Body of pancreas (tissue), 4 donors: Measurements from ENCODE around the gene SLC10A4. TPM values are rescaled to one million over a fixed set of nuclear protein-coding genes. Genes with fewer than 3 reads are reported as not detected.

Experiments
- ATAC-seq: fragments of 150-250 bp; one replicate; pipeline ENCODE4 v1.9.1; 2016
- DNase-seq, 4 donors: peaks; one replicate each; pipeline ENCODE4 v3.0.0-alpha.2; 2019
- H3K27ac ChIP-seq, 4 donors: fragments of 200-600 bp; sonication (generic); 1 replicate in 3 of 4; 2 replicates in 1 of 4; pipeline versions ENCODE4 v1.5.1 to v1.6.1; 2016 to 2019; ENCODE audit warnings: mild to moderate bottlenecking in 1 of 4, mixed read lengths in 1 of 4, moderate library complexity in 1 of 4
- H3K27me3 ChIP-seq, 2 donors: fragments of 200-600 bp; sonication (generic); one replicate each; pipeline ENCODE4 v1.6.0; 2016; ENCODE audit warnings: mild to moderate bottlenecking in 1 of 2
- H3K36me3 ChIP-seq, 2 donors: fragments of 200-600 bp; sonication (generic); replicated peaks in 1 of 2; 2 replicates each; pipeline ENCODE4 v1.5.1; 2016; ENCODE audit warnings: low read depth in 2 of 2; ENCODE audit not compliant: insufficient read depth in 1 of 2
- H3K4me1 ChIP-seq: fragments of 200-600 bp; sonication (generic); one replicate; pipeline ENCODE4 v1.6.0; 2016
- H3K4me3 ChIP-seq, 2 donors: fragments of 200-600 bp; sonication (generic); 1 replicate in 1 of 2; 2 replicates in 1 of 2; pipeline ENCODE4 v1.5.1; 2016 to 2019
- H3K9me3 ChIP-seq, 3 donors: fragments of 200-600 bp; sonication (generic); 1 replicate in 2 of 3; 2 replicates in 1 of 3; pipeline ENCODE4 v1.5.1; 2016
- CTCF ChIP-seq, 7 experiments: fragments of 450-650 bp in 4 of 7; fragments of 200-600 bp in 3 of 7; sonication (generic) in 3 of 7; IDR thresholded peaks; one replicate each; pipeline ENCODE4 v1.5.1; 2016 to 2019; ENCODE audit warnings: antibody characterized with exemption in 7 of 7
- POLR2A ChIP-seq, 3 donors: fragments of 450-650 bp; IDR thresholded peaks; one replicate each; pipeline ENCODE4 v1.6.1; 2016; ENCODE audit warnings: antibody characterized with exemption in 3 of 3, mild to moderate bottlenecking in 2 of 3
- WGBS, 2 donors: methylation state at CpG; one replicate each; pipeline ENCODE4 v1.1.5; 2017; 5-methylcytosine and 5-hydroxymethylcytosine counted together
- intact Hi-C: fragments of 100-400 bp; cut with DNase I; formaldehyde crosslinking; loops from one replicate; pipeline ENCODE4 v1.15.1; 2023
- total RNA-seq, 2 donors: library from RNA; depleted of rRNA; stranded (reverse); fragments of >200 nt; gene quantifications; one replicate each; pipeline ENCODE4 v1.1.0, GENCODE V29; 2016

SLC10A4 gene
- total RNA-seq, 2 donors from 2014 or later, result 0.66 TPM; not detected in 1

GRCh38 chr4:48461000-48461399, 22.1 kb upstream of the SLC10A4 start:
- H3K36me3 ChIP-seq, result no peaks in the 10 kb centered on the region
- H3K27ac ChIP-seq, result no peak overlapping the region
- H3K4me1 ChIP-seq, result no peaks in the 10 kb centered on the region
- H3K4me3 ChIP-seq, result no peak overlapping the region
- ATAC-seq, result no peak
- intact Hi-C loops, result no loop called here
- H3K27me3 ChIP-seq, result no peaks in the 10 kb centered on the region
- DNase-seq, result no peak
- no peak for TF ChIP-seq CTCF (IDR thresholded peaks at IDR 0.05)
- no peak for TF ChIP-seq POLR2A (IDR thresholded peaks at IDR 0.05)
- H3K9me3 ChIP-seq, result no peaks in the 10 kb centered on the region

GRCh38 chr4:48462363-48462762, 20.8 kb upstream of the SLC10A4 start:
- H3K27ac ChIP-seq, result no peak overlapping the region
- no peaks in the 10 kb centered on the region for H3K36me3 ChIP-seq
- H3K9me3 ChIP-seq, result no peaks in the 10 kb centered on the region
- no peaks in the 10 kb centered on the region for H3K4me1 ChIP-seq
- intact Hi-C loops, result no loop called here
- WGBS, 2 donors, result 26% methylated on average over 5 of the region's 5 CpGs
- TF ChIP-seq POLR2A (IDR thresholded peaks at IDR 0.05) (no peak), CTCF (IDR thresholded peaks at IDR 0.05) (no peak)
- H3K27me3 ChIP-seq, result no peaks in the 10 kb centered on the region
- H3K4me3 ChIP-seq, result no peak overlapping the region
- DNase-seq (no peak), ATAC-seq (no peak)

- 52 to 66% methylated on average over 2 of the region's 2 CpGs for WGBS, 2 donors
- intact Hi-C loops, result no loop called here
These were observed 15.7 kb upstream of the SLC10A4 start for GRCh38 chr4:48467442-48467841.

GRCh38 chr4:48467891-48468290, 15.3 kb upstream of the SLC10A4 start:
- WGBS, 2 donors, result 58 to 74% methylated on average over 4 to 5 of the region's 5 CpGs
- intact Hi-C loops, result no loop called here
- no peak for DNase-seq
- no peak overlapping the region for H3K27ac ChIP-seq
- TF ChIP-seq CTCF (IDR thresholded peaks at IDR 0.05) (no peak), POLR2A (IDR thresholded peaks at IDR 0.05) (no peak)
- ATAC-seq, result no peak
- H3K27me3 ChIP-seq, result no peaks in the 10 kb centered on the region
- no peaks in the 10 kb centered on the region for H3K9me3 ChIP-seq
- no peak overlapping the region for H3K4me3 ChIP-seq
- no peaks in the 10 kb centered on the region for H3K36me3 ChIP-seq
- H3K4me1 ChIP-seq, result no peaks in the 10 kb centered on the region

More at GRCh38 chr4:48467442-48467841, 15.7 kb upstream of the SLC10A4 start:
- Histone ChIP-seq H3K27ac (no peak overlapping the region), H3K36me3 (no peaks in the 10 kb centered on the region), H3K4me1 (no peaks in the 10 kb centered on the region), H3K9me3 (no peaks in the 10 kb centered on the region), H3K4me3 (no peak overlapping the region), H3K27me3 (no peaks in the 10 kb centered on the region)
- TF ChIP-seq POLR2A (IDR thresholded peaks at IDR 0.05) (no peak), CTCF (IDR thresholded peaks at IDR 0.05) (no peak)
- DNase-seq (no peak), ATAC-seq (no peak)

GRCh38 chr4:48470137-48470536, 13.0 kb upstream of the SLC10A4 start:
- ATAC-seq, result no peak
- H3K36me3 ChIP-seq, result no peaks in the 10 kb centered on the region
- H3K27me3 ChIP-seq, result no peaks in the 10 kb centered on the region
- no peaks in the 10 kb centered on the region for H3K4me1 ChIP-seq
- no peak overlapping the region for H3K27ac ChIP-seq
- no peak for DNase-seq
- whole genome bisulfite sequencing, 2 donors, result 24 to 66% methylated on average over 1 of the region's 1 CpG
- TF ChIP-seq POLR2A (IDR thresholded peaks at IDR 0.05), result no peak
- intact Hi-C loops, result no loop called here
- H3K9me3 ChIP-seq, result no peaks in the 10 kb centered on the region
- H3K4me3 ChIP-seq, result no peak overlapping the region
